Measurements from ENCODE around the gene CAMTA1. TPM values are rescaled to one million over a fixed set of nuclear protein-coding genes. Genes with fewer than 3 reads are reported as not detected.

Gene CAMTA1
- total RNA-seq, 6 donors from 2014 or later, result 38.8 to 74.0 (median 46.1) TPM

- H3K27me3 ChIP-seq, result no peaks in the 10 kb centered on the region
- H3K9me3 ChIP-seq, result no peaks in the 10 kb centered on the region
- TF ChIP-seq POLR2AphosphoS5 (IDR thresholded peaks at IDR 0.05) (peak in 1 of 2 donors; percentile 12), EP300 (IDR thresholded peaks at IDR 0.05) (no peak), CTCF (IDR thresholded peaks at IDR 0.05) (no peak)
- DNase-seq (peak; percentile 86 to 92), ATAC-seq (ENCODE audit: low FRiP score in 2 of 2) (peak; percentile 82 to 85)
- WGBS, 2 donors, result 3 to 7% methylated on average over 6 to 20 of the region's 34 CpGs
- peak overlapping the region; percentile 42 to 69 (median 68) for H3K4me3 ChIP-seq
- H3K27ac ChIP-seq, result peak overlapping the region; percentile 84 to 94 (median 90)
- H3K36me3 ChIP-seq, result peaks cover 0 to 34% (median 20%) of the 10 kb centered on the region in 4 donors
- H3K4me1 ChIP-seq, result peaks cover 36 to 52% (median 39%) of the 10 kb centered on the region in 4 donors
Observed at GRCh38 chr1:7783178-7783711, 998.0 kb downstream of the CAMTA1 start.

GRCh38 chr1:7783826-7784491 is 998.7 kb downstream of the CAMTA1 start, which contains the start of gene PER3:
Gene PER3 (plus strand): TSS chr1:7784291. CDS start chr1:7784878, 587 bp downstream.
- no peaks in the 10 kb centered on the region for H3K27me3 ChIP-seq
- peak within 1 kb of the TSS; percentile 88 to 94 (median 92) for H3K27ac ChIP-seq
- peak; percentile 97 to 98 for ATAC-seq (ENCODE audit: low FRiP score in 2 of 2)
- peak within 1 kb of the TSS; percentile 50 to 69 (median 68) for H3K4me3 ChIP-seq
- H3K36me3 ChIP-seq, result peaks cover 0 to 32% (median 18%) of the 10 kb centered on the region in 4 donors
- TF ChIP-seq POLR2AphosphoS5 (IDR thresholded peaks at IDR 0.05) (peak; percentile 7 to 72), EP300 (IDR thresholded peaks at IDR 0.05) (no peak), CTCF (IDR thresholded peaks at IDR 0.05) (peak in 2 of 6 experiments; percentile 17 to 23), POLR2A (IDR thresholded peaks at IDR 0.05) (peak in 3 of 4 donors; percentile 25 to 84 (median 59))
- no peaks in the 10 kb centered on the region for H3K9me3 ChIP-seq
- H3K4me1 ChIP-seq, result peaks cover 36 to 52% (median 39%) of the 10 kb centered on the region in 4 donors
- peak; percentile 98 to 100 for DNase-seq
- 2% methylated on average over 20 of the region's 90 CpGs; no CpG with 5 or more reads in 1 of the 2 donors for WGBS, 2 donors

GRCh38 chr1:7784492-7785071 is 999.3 kb downstream of the CAMTA1 start:
- Histone ChIP-seq H3K27me3 (no peaks in the 10 kb centered on the region), H3K36me3 (peaks cover 0 to 32% (median 16%) of the 10 kb centered on the region in 4 donors), H3K27ac (peak overlapping the region; percentile 86 to 94 (median 90)), H3K4me1 (peaks cover 36 to 52% (median 39%) of the 10 kb centered on the region in 4 donors), H3K4me3 (peak overlapping the region; percentile 50 to 69 (median 68)), H3K9me3 (no peaks in the 10 kb centered on the region)
- ATAC-seq (ENCODE audit: low FRiP score in 2 of 2) (no peak), DNase-seq (peak in 1 of 2 donors; percentile 84)
- TF ChIP-seq POLR2A (IDR thresholded peaks at IDR 0.05), result no peak
- no peak for TF ChIP-seq POLR2AphosphoS5 (IDR thresholded peaks at IDR 0.05)
- no peak for TF ChIP-seq EP300 (IDR thresholded peaks at IDR 0.05)
- no peak for TF ChIP-seq CTCF (IDR thresholded peaks at IDR 0.05)
- WGBS, 2 donors, result 46 to 56% methylated on average over 34 to 49 of the region's 52 CpGs

- TF ChIP-seq EP300 (IDR thresholded peaks at IDR 0.05) (no peak), CTCF (IDR thresholded peaks at IDR 0.05) (peak in 1 of 6 experiments; percentile 15)
- Histone ChIP-seq H3K27me3 (no peaks in the 10 kb centered on the region), H3K36me3 (peaks cover 2 to 32% (median 17%) of the 10 kb centered on the region in 4 donors), H3K4me3 (peak overlapping the region; percentile 50 to 69 (median 68)), H3K4me1 (peaks cover 36 to 52% (median 39%) of the 10 kb centered on the region in 4 donors), H3K9me3 (no peaks in the 10 kb centered on the region), H3K27ac (peak overlapping the region; percentile 86 to 94 (median 90))
- DNase-seq, result no peak
- ATAC-seq (ENCODE audit: low FRiP score in 2 of 2), result no peak
- 81 to 84% methylated on average over 7 of the region's 7 CpGs for WGBS, 2 donors
Observed at GRCh38 chr1:7785108-7785507, 999.9 kb downstream of the CAMTA1 start.

Measured in upper lobe of left lung (tissue), 6 donors.